ENCODE results near the gene ZNF292.
"Not testable (repeated sequence)": the region's sequence is repeated elsewhere in the genome, so short reads cannot be mapped to it uniquely, and the experiment has no call there.

ZNF292 gene

GRCh38 chr6:87164004-87164403, 8.6 kb downstream of the ZNF292 start:
- DNase-seq: no peak

GRCh38 chr6:87164506-87164905, 9.1 kb downstream of the ZNF292 start:
- no peak for DNase-seq

- DNase-seq: no peak
These were observed 9.8 kb downstream of the ZNF292 start for GRCh38 chr6:87165185-87165584.

- DNase-seq: no peak
These were observed 16.7 kb downstream of the ZNF292 start for GRCh38 chr6:87171938-87172633.

GRCh38 chr6:87174078-87174579, 18.8 kb downstream of the ZNF292 start:
- DNase-seq: no peak

- DNase-seq: no peak
These were observed 21.1 kb downstream of the ZNF292 start for GRCh38 chr6:87176493-87176892.

GRCh38 chr6:87180105-87180728, 24.9 kb downstream of the ZNF292 start:
- DNase-seq: no peak

GRCh38 chr6:87181903-87182302, 26.5 kb downstream of the ZNF292 start:
- no peak for DNase-seq

- no peak for DNase-seq
These were observed 27.0 kb downstream of the ZNF292 start for GRCh38 chr6:87182321-87182720.

- no peak for DNase-seq
These were observed 27.6 kb downstream of the ZNF292 start for GRCh38 chr6:87182940-87183339.

- no peak for DNase-seq
These were observed 28.3 kb downstream of the ZNF292 start for GRCh38 chr6:87183687-87184086.

GRCh38 chr6:87184762-87185250, 29.4 kb downstream of the ZNF292 start:
- DNase-seq: no peak

- no peak for DNase-seq
These were observed 41.0 kb downstream of the ZNF292 start for GRCh38 chr6:87196275-87196842.

- DNase-seq: no peak
These were observed 42.2 kb downstream of the ZNF292 start for GRCh38 chr6:87197547-87197946.

- not testable (repeated sequence) for DNase-seq
These were observed 42.9 kb downstream of the ZNF292 start for GRCh38 chr6:87198022-87198810.

GRCh38 chr6:87199787-87200186, 44.4 kb downstream of the ZNF292 start:
- DNase-seq: no peak

GRCh38 chr6:87200469-87201175, 45.3 kb downstream of the ZNF292 start:
- DNase-seq: no peak

- DNase-seq: no peak
These were observed 48.2 kb downstream of the ZNF292 start for GRCh38 chr6:87203448-87204023.

GRCh38 chr6:87209812-87210211, 54.4 kb downstream of the ZNF292 start:
- no peak for DNase-seq

GRCh38 chr6:87210979-87211378, 55.6 kb downstream of the ZNF292 start:
- DNase-seq: no peak

- DNase-seq: no peak
These were observed 57.2 kb downstream of the ZNF292 start for GRCh38 chr6:87212596-87212995.

GRCh38 chr6:87213364-87213763, 58.0 kb downstream of the ZNF292 start:
- DNase-seq: no peak

Data from CD4-positive, alpha-beta T cell treated with Interleukin-1 beta for 1 hour (primary cell).